Breast epithelium (tissue), 4 donors: ENCODE measurements around the gene PHKG2. TPM values are rescaled to one million over a fixed set of nuclear protein-coding genes. Genes with fewer than 3 reads are reported as not detected.

Experiments used
- DNase-seq, 2 donors: peaks; one replicate each; pipeline ENCODE4 v3.0.0-alpha.2; 2019; ENCODE audit warnings: low spot score in 2 of 2
- H3K27ac ChIP-seq, 2 donors: fragments of 200-600 bp; sonication (generic) in 1 of 2; one replicate each; pipeline ENCODE4 v1.5.1; 2016 to 2019; ENCODE audit warnings: mild to moderate bottlenecking in 1 of 2
- H3K27me3 ChIP-seq, 2 donors: fragments of 200-600 bp; sonication (generic) in 1 of 2; one replicate each; pipeline versions ENCODE4 v1.5.1 to v1.6.0; 2017 to 2019; ENCODE audit warnings: control low read depth in 1 of 2, mild to moderate bottlenecking in 1 of 2
- H3K36me3 ChIP-seq: fragments of 200-600 bp; one replicate; pipeline ENCODE4 v1.5.1; 2019
- H3K4me1 ChIP-seq, 2 donors: fragments of 200-600 bp; sonication (generic); one replicate each; pipeline ENCODE4 v1.5.1; 2016 to 2019; ENCODE audit warnings: control low read depth in 1 of 2
- H3K4me3 ChIP-seq, 3 donors: fragments of 200-600 bp; sonication (generic); 1 replicate in 2 of 3; 2 replicates in 1 of 3; pipeline ENCODE4 v1.5.1; 2016 to 2019; ENCODE audit warnings: mild to moderate bottlenecking in 3 of 3, moderate library complexity in 2 of 3
- H3K9me3 ChIP-seq, 2 donors: fragments of 200-600 bp; sonication (generic) in 1 of 2; one replicate each; pipeline ENCODE4 v1.5.1; 2016 to 2019; ENCODE audit warnings: control low read depth in 1 of 2
- POLR2A ChIP-seq: fragments of 450-650 bp; IDR thresholded peaks from one replicate; pipeline ENCODE4 v1.6.1; 2016; ENCODE audit warnings: antibody characterized with exemption, mild to moderate bottlenecking, moderate library complexity
- POLR2AphosphoS5 ChIP-seq, 3 donors: sonication (generic); formaldehyde crosslinking; IDR thresholded peaks; one replicate each; pipeline ENCODE4 v1.6.1; 2017; ENCODE audit warnings: antibody characterized with exemption in 3 of 3
- intact Hi-C: fragments of 100-400 bp; cut with DNase I; formaldehyde crosslinking; loops from one replicate; pipeline ENCODE4 v1.15.1; 2023; ENCODE audit warnings: low total_unique reads
- total RNA-seq, 3 donors: library from RNA; depleted of rRNA; stranded (reverse); fragments of >200 nt; gene quantifications; one replicate each; pipeline ENCODE4 v1.1.0, GENCODE V29; 2016
- TF ChIP-seq, protein P1 (sequence below), 3 donors: fragments of 450-650 bp; IDR thresholded peaks; one replicate each; pipeline ENCODE4 v1.5.1; 2016 to 2017; ENCODE audit warnings: antibody characterized with exemption in 3 of 3, mild to moderate bottlenecking in 3 of 3, moderate library complexity in 3 of 3

Gene PHKG2
- total RNA-seq, 3 donors from 2014 or later, result 28.5 to 38.8 (median 35.7) TPM

DNA sequence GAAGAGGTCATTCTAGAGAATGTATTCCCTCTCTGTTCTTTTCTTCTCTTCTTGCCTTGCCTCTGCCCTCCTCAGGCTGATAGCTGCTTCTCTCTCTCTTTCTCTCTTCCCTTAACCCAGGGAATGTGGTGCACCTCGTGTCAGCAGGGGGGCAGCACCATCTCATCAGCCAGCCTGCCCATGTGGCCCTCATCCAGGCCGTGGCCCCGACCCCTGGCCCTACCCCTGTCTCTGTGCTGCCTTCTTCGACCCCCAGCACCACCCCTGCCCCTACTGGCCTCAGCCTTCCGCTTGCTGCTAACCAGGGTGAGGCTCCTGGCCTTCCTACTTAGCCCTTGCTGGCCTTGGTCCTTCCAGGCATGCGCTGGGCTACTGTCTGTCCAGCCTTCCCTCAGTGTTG, 25.8 kb upstream of the PHKG2 start:
- Histone ChIP-seq H3K27ac (no peak overlapping the region), H3K4me3 (no peak overlapping the region), H3K9me3 (no peaks in the 10 kb centered on the region), H3K36me3 (peaks cover 34% of the 10 kb centered on the region), H3K4me1 (no peaks in the 10 kb centered on the region), H3K27me3 (no peaks in the 10 kb centered on the region)
- no peak for TF ChIP-seq POLR2AphosphoS5 (IDR thresholded peaks at IDR 0.05)
- no peak for DNase-seq
- intact Hi-C loops, result no loop called here

DNA sequence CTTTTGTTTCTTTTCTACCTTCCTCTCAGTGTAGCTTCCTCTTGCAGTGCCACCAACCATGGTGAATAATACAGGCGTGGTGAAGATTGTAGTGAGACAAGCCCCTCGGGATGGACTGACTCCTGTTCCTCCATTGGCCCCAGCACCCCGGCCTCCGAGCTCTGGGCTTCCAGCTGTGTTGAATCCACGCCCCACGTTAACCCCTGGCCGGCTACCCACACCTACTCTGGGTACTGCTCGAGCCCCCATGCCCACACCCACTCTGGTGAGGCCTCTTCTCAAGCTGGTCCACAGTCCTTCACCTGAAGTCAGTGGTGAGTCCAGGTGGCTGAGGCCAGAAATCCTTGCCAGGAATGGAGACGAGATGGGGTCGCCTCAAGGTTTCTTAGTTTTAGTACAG, 25.3 kb upstream of the PHKG2 start:
- no peak for DNase-seq
- no peak overlapping the region for H3K4me3 ChIP-seq
- intact Hi-C loops, result no loop called here
- no peak overlapping the region for H3K27ac ChIP-seq
- H3K36me3 ChIP-seq, result peaks cover 34% of the 10 kb centered on the region
- no peaks in the 10 kb centered on the region for H3K9me3 ChIP-seq
- H3K27me3 ChIP-seq, result no peaks in the 10 kb centered on the region
- no peaks in the 10 kb centered on the region for H3K4me1 ChIP-seq
- TF ChIP-seq, protein P1, sequence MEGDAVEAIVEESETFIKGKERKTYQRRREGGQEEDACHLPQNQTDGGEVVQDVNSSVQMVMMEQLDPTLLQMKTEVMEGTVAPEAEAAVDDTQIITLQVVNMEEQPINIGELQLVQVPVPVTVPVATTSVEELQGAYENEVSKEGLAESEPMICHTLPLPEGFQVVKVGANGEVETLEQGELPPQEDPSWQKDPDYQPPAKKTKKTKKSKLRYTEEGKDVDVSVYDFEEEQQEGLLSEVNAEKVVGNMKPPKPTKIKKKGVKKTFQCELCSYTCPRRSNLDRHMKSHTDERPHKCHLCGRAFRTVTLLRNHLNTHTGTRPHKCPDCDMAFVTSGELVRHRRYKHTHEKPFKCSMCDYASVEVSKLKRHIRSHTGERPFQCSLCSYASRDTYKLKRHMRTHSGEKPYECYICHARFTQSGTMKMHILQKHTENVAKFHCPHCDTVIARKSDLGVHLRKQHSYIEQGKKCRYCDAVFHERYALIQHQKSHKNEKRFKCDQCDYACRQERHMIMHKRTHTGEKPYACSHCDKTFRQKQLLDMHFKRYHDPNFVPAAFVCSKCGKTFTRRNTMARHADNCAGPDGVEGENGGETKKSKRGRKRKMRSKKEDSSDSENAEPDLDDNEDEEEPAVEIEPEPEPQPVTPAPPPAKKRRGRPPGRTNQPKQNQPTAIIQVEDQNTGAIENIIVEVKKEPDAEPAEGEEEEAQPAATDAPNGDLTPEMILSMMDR (IDR thresholded peaks at IDR 0.05), result no peak
- no peak for TF ChIP-seq POLR2AphosphoS5 (IDR thresholded peaks at IDR 0.05)
- TF ChIP-seq POLR2A, result no peak

- Histone ChIP-seq H3K4me1 (no peaks in the 10 kb centered on the region), H3K27me3 (no peaks in the 10 kb centered on the region), H3K27ac (no peak overlapping the region), H3K36me3 (peaks cover 34% of the 10 kb centered on the region), H3K9me3 (no peaks in the 10 kb centered on the region), H3K4me3 (no peak overlapping the region)
- no peak for DNase-seq
- TF ChIP-seq POLR2AphosphoS5 (IDR thresholded peaks at IDR 0.05), result no peak
- TF ChIP-seq, protein P1 (IDR thresholded peaks at IDR 0.05), result no peak
- no peak for TF ChIP-seq POLR2A
- intact Hi-C loops, result no loop called here
Observed at GRCh38 chr16:30723725-30724355, 24.4 kb upstream of the PHKG2 start.

GRCh38 chr16:30724641-30725417, 23.4 kb upstream of the PHKG2 start:
- TF ChIP-seq, protein P1 (IDR thresholded peaks at IDR 0.05), result no peak
- DNase-seq, result no peak
- no peaks in the 10 kb centered on the region for H3K9me3 ChIP-seq
- H3K27me3 ChIP-seq, result no peaks in the 10 kb centered on the region
- H3K4me1 ChIP-seq, result peaks cover 0 to 5% of the 10 kb centered on the region in 2 donors
- intact Hi-C loops, result no loop called here
- H3K36me3 ChIP-seq, result peaks cover 33% of the 10 kb centered on the region
- H3K4me3 ChIP-seq, result no peak overlapping the region
- no peak overlapping the region for H3K27ac ChIP-seq

DNA sequence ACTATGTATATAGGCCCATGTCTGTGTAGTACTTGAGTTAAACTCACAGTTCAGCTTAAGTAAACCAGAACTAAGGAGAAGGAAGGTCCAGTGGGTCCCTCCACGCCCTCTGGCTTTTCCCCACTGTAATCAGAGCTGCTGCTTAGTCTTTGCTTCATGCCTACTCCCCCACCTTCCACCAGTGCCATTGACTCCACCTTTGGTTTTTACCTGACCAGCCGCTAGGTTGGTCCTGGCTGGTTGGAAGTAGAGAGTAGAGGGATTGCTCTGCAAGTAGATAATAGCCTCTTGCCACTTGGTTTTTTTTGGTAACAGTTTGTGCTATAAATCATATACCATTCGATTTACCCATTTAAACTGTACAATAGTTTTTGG, 22.8 kb upstream of the PHKG2 start:
- Histone ChIP-seq H3K4me1 (peaks cover 0 to 5% of the 10 kb centered on the region in 2 donors), H3K27ac (no peak overlapping the region), H3K36me3 (peaks cover 27% of the 10 kb centered on the region), H3K27me3 (no peaks in the 10 kb centered on the region), H3K4me3 (no peak overlapping the region), H3K9me3 (no peaks in the 10 kb centered on the region)
- TF ChIP-seq, protein P1 (IDR thresholded peaks at IDR 0.05), result no peak
- no peak for TF ChIP-seq POLR2AphosphoS5 (IDR thresholded peaks at IDR 0.05)
- no peak for TF ChIP-seq POLR2A
- no peak for DNase-seq
- intact Hi-C loops, result no loop called here
